ENCODE results near the gene OR2F2. TPM values are rescaled to one million over a fixed set of nuclear protein-coding genes. Genes with fewer than 3 reads are reported as not detected.

The OR2F2 gene
- total and polyA plus RNA-seq, 7 experiments from 2014 or later, result not detected

- Mint-ChIP-seq H3K4me3 (no peak overlapping the region), H3K9me3 (peaks cover 4 to 49% (median 16%) of the 10 kb centered on the region in 11 donors), H3K27me3 (peaks cover 0 to 25% (median 18%) of the 10 kb centered on the region in 5 donors), H3K36me3 (peaks cover 9 to 54% (median 33%) of the 10 kb centered on the region in 5 donors), H3K4me1 (peaks cover 0 to 14% (median 3%) of the 10 kb centered on the region in 7 donors), H3K27ac (no peak overlapping the region)
- DNase-seq (no peak), ATAC-seq (peak; percentile 65)
- Histone ChIP-seq H3K4me1 (ENCODE audit: control insufficient read depth in 2 of 2, insufficient read depth in 2 of 2, low read length in 2 of 2) (no peaks in the 10 kb centered on the region), H3K4me3 (ENCODE audit: low read length) (no peak overlapping the region), H3K36me3 (ENCODE audit: control insufficient read depth in 2 of 3, insufficient read depth in 3 of 3, low read length in 3 of 3) (no peaks in the 10 kb centered on the region), H3K27ac (ENCODE audit: low read depth, low read length) (no peak overlapping the region), H3K27me3 (ENCODE audit: control insufficient read depth in 2 of 2, insufficient read depth in 2 of 2, low read length in 2 of 2) (peaks cover 0 to 2% of the 10 kb centered on the region in 2 donors), H3K9me3 (ENCODE audit: control insufficient read depth in 2 of 3, low read length in 3 of 3) (peaks cover 0 to 8% (median 0%) of the 10 kb centered on the region in 3 experiments)
- CTCF ChIA-PET, result interaction anchor here (1.0 kb wide), 1 partner anchor 9 kb away, joined by 3 read pairs; the partner anchor contains the start of gene TCAF1
- intact Hi-C loops (cut with micrococcal nuclease), result loop anchor here in 1 of 2 donors (1.0 kb wide), 1 partner anchor 8 kb away; no protein-coding TSS in a partner anchor
- POLR2A ChIA-PET, result no interaction called here
Measured at GRCh38 chr7:143892527-143893300, 42.3 kb upstream of the OR2F2 start.

GRCh38 chr7:143896667-143897066 is 38.4 kb upstream of the OR2F2 start:
- ATAC-seq (no peak), DNase-seq (no peak)
- Mint-ChIP-seq H3K27ac (no peak overlapping the region), H3K36me3 (peaks cover 0 to 20% (median under 1%) of the 10 kb centered on the region in 5 donors), H3K4me1 (peaks cover 10 to 46% (median 28%) of the 10 kb centered on the region in 7 donors), H3K27me3 (no peaks in the 10 kb centered on the region), H3K9me3 (peaks cover 0 to 19% (median 5%) of the 10 kb centered on the region in 11 donors), H3K4me3 (no peak overlapping the region)
- ChIA-PET CTCF (interaction anchor here (0.6 to 1.0 kb wide), 2 partner anchors 83 to 231 kb away, joined by 3 to 4 read pairs; no protein-coding TSS in a partner anchor), POLR2A (no interaction called here)
- peaks cover 0 to under 1% (median 0%) of the 10 kb centered on the region in 3 experiments for H3K36me3 ChIP-seq (ENCODE audit: control insufficient read depth in 2 of 3, insufficient read depth in 3 of 3, low read length in 3 of 3)
- no peaks in the 10 kb centered on the region for H3K27me3 ChIP-seq (ENCODE audit: control insufficient read depth in 2 of 2, insufficient read depth in 2 of 2, low read length in 2 of 2)
- peaks cover 0 to 5% (median 0%) of the 10 kb centered on the region in 3 experiments for H3K9me3 ChIP-seq (ENCODE audit: control insufficient read depth in 2 of 3, low read length in 3 of 3)
- H3K4me3 ChIP-seq (ENCODE audit: low read length), result no peak overlapping the region
- intact Hi-C loops (cut with micrococcal nuclease), result loop anchor here in 1 of 2 donors (5.0 kb wide), 1 partner anchor 404 kb away; no protein-coding TSS in a partner anchor
- H3K4me1 ChIP-seq (ENCODE audit: control insufficient read depth in 2 of 2, insufficient read depth in 2 of 2, low read length in 2 of 2), result peaks cover 4 to 10% of the 10 kb centered on the region in 2 donors
- no peak overlapping the region for H3K27ac ChIP-seq (ENCODE audit: low read depth, low read length)

GRCh38 chr7:143898810-143899209 is 36.2 kb upstream of the OR2F2 start:
- Mint-ChIP-seq H3K9me3 (peaks cover 0 to 4% (median 0%) of the 10 kb centered on the region in 11 donors), H3K4me1 (peaks cover 10 to 58% (median 42%) of the 10 kb centered on the region in 7 donors), H3K27ac (no peak overlapping the region), H3K4me3 (no peak overlapping the region), H3K27me3 (no peaks in the 10 kb centered on the region), H3K36me3 (peaks cover 0 to 9% (median 0%) of the 10 kb centered on the region in 5 donors)
- intact Hi-C loops (cut with micrococcal nuclease), result loop anchor here in 1 of 2 donors (5.0 kb wide), 1 partner anchor 407 kb away; no protein-coding TSS in a partner anchor
- H3K27ac ChIP-seq (ENCODE audit: low read depth, low read length), result no peak overlapping the region
- peaks cover 0 to 4% (median 0%) of the 10 kb centered on the region in 3 experiments for H3K36me3 ChIP-seq (ENCODE audit: control insufficient read depth in 2 of 3, insufficient read depth in 3 of 3, low read length in 3 of 3)
- ATAC-seq, result no peak
- DNase-seq, result no peak
- H3K4me3 ChIP-seq (ENCODE audit: low read length), result no peak overlapping the region
- ChIA-PET POLR2A (no interaction called here), CTCF (interaction anchor here (3.6 kb wide), 1 partner anchor 228 kb away, joined by 25 read pairs; no protein-coding TSS in a partner anchor)
- H3K27me3 ChIP-seq (ENCODE audit: control insufficient read depth in 2 of 2, insufficient read depth in 2 of 2, low read length in 2 of 2), result no peaks in the 10 kb centered on the region
- no peaks in the 10 kb centered on the region for H3K9me3 ChIP-seq (ENCODE audit: control insufficient read depth in 2 of 3, low read length in 3 of 3)
- H3K4me1 ChIP-seq (ENCODE audit: control insufficient read depth in 2 of 2, insufficient read depth in 2 of 2, low read length in 2 of 2), result peaks cover 4 to 10% of the 10 kb centered on the region in 2 donors

- H3K4me1 ChIP-seq (ENCODE audit: control insufficient read depth in 2 of 2, insufficient read depth in 2 of 2, low read length in 2 of 2), result peaks cover 4 to 10% of the 10 kb centered on the region in 2 donors
- Mint-ChIP-seq H3K9me3 (no peaks in the 10 kb centered on the region), H3K4me1 (peaks cover 10 to 55% (median 42%) of the 10 kb centered on the region in 7 donors), H3K27ac (peak overlapping the region in 5 of 9 donors; percentile 7 to 89 (median 79)), H3K4me3 (peak overlapping the region; percentile 91 to 98 (median 96)), H3K27me3 (no peaks in the 10 kb centered on the region), H3K36me3 (peaks cover 0 to 3% (median 0%) of the 10 kb centered on the region in 5 donors)
- intact Hi-C loops (cut with micrococcal nuclease), result loop anchor here in 1 of 2 donors (1.0 kb wide), 1 partner anchor 8 kb away; no protein-coding TSS in a partner anchor
- no peak overlapping the region for H3K4me3 ChIP-seq (ENCODE audit: low read length)
- POLR2A ChIA-PET, result interaction anchor here (0.6 kb wide), 2 partner anchors 41 to 54 kb away, joined by 3 to 4 read pairs; no protein-coding TSS in a partner anchor
- no peaks in the 10 kb centered on the region for H3K27me3 ChIP-seq (ENCODE audit: control insufficient read depth in 2 of 2, insufficient read depth in 2 of 2, low read length in 2 of 2)
- H3K9me3 ChIP-seq (ENCODE audit: control insufficient read depth in 2 of 3, low read length in 3 of 3), result no peaks in the 10 kb centered on the region
- DNase-seq (no peak), ATAC-seq (no peak)
- CTCF ChIA-PET, result interaction anchor here (1.4 to 3.6 kb wide), 2 partner anchors 10 to 227 kb away, joined by 4 to 25 read pairs; no protein-coding TSS in a partner anchor
- peaks cover 0 to 4% (median 0%) of the 10 kb centered on the region in 3 experiments for H3K36me3 ChIP-seq (ENCODE audit: control insufficient read depth in 2 of 3, insufficient read depth in 3 of 3, low read length in 3 of 3)
- no peak overlapping the region for H3K27ac ChIP-seq (ENCODE audit: low read depth, low read length)
Measured at GRCh38 chr7:143900230-143900766, 34.7 kb upstream of the OR2F2 start.

GRCh38 chr7:143901332-143901667 is 33.7 kb upstream of the OR2F2 start:
- DNase-seq (peak in 1 of 9 donors; percentile 33), ATAC-seq (no peak)
- intact Hi-C loops (cut with micrococcal nuclease), result loop anchor here in 1 of 2 donors (1.0 kb wide), 1 partner anchor 226 kb away; no protein-coding TSS in a partner anchor
- ChIA-PET POLR2A (interaction anchor here (0.6 to 1.4 kb wide), 3 partner anchors 226 to 935 kb away, joined by 3 to 4 read pairs (median 4); partner anchors contain the start of gene TPK1), CTCF (interaction anchor here (1.1 to 3.6 kb wide), 4 partner anchors 9 to 226 kb away, joined by 3 to 25 read pairs (median 5); no protein-coding TSS in a partner anchor)
- no peaks in the 10 kb centered on the region for H3K27me3 Mint-ChIP-seq
- H3K27ac Mint-ChIP-seq, result peak overlapping the region; percentile 79 to 95 (median 89)
- H3K36me3 Mint-ChIP-seq, result no peaks in the 10 kb centered on the region
- H3K4me3 ChIP-seq (ENCODE audit: low read length), result peak overlapping the region; percentile 92
- H3K9me3 Mint-ChIP-seq, result no peaks in the 10 kb centered on the region
- H3K9me3 ChIP-seq (ENCODE audit: control insufficient read depth in 2 of 3, low read length in 3 of 3), result no peaks in the 10 kb centered on the region
- no peaks in the 10 kb centered on the region for H3K27me3 ChIP-seq (ENCODE audit: control insufficient read depth in 2 of 2, insufficient read depth in 2 of 2, low read length in 2 of 2)
- peak overlapping the region; percentile 82 for H3K27ac ChIP-seq (ENCODE audit: low read depth, low read length)
- H3K4me1 Mint-ChIP-seq, result peaks cover 10 to 54% (median 42%) of the 10 kb centered on the region in 7 donors
- peaks cover 4 to 10% of the 10 kb centered on the region in 2 donors for H3K4me1 ChIP-seq (ENCODE audit: control insufficient read depth in 2 of 2, insufficient read depth in 2 of 2, low read length in 2 of 2)
- peaks cover 0 to 4% (median 0%) of the 10 kb centered on the region in 3 experiments for H3K36me3 ChIP-seq (ENCODE audit: control insufficient read depth in 2 of 3, insufficient read depth in 3 of 3, low read length in 3 of 3)
- H3K4me3 Mint-ChIP-seq, result peak overlapping the region; percentile 91 to 98 (median 96)

Measured in naive thymus-derived CD4-positive, alpha-beta T cell (primary cell).